GF-D8 (cell line): Measurements from ENCODE around the gene NINJ2.
A peak's percentile ranks its signal among the peaks of the same experiment; 100 is the strongest.

ENCODE experiments used
- DNase-seq: peaks from one replicate; lab custom pipeline; 2025; lab: John Stamatoyannopoulos, UW

The NINJ2 gene

GRCh38 chr12:547883-548470, 115.3 kb downstream of the NINJ2 start:
- DNase-seq = no peak

- no peak for DNase-seq
Measured at GRCh38 chr12:546920-547845, 116.1 kb downstream of the NINJ2 start.

- no peak for DNase-seq
Measured at GRCh38 chr12:546265-546919, 116.9 kb downstream of the NINJ2 start.

GRCh38 chr12:545835-546234, 117.4 kb downstream of the NINJ2 start:
- DNase-seq = no peak

- no peak for DNase-seq
Measured at GRCh38 chr12:544941-545635, 118.2 kb downstream of the NINJ2 start.

GRCh38 chr12:544142-544541, 119.1 kb downstream of the NINJ2 start:
- DNase-seq = no peak

- no peak for DNase-seq
Measured at GRCh38 chr12:543114-543451, 120.2 kb downstream of the NINJ2 start.

GRCh38 chr12:542395-543113, 120.7 kb downstream of the NINJ2 start:
- no peak for DNase-seq

- DNase-seq = no peak
Measured at GRCh38 chr12:541676-542324, 121.4 kb downstream of the NINJ2 start.

- DNase-seq = no peak
Measured at GRCh38 chr12:539540-540310, 123.5 kb downstream of the NINJ2 start.

- peak; percentile 70 for DNase-seq
Measured at GRCh38 chr12:538731-539539, 124.3 kb downstream of the NINJ2 start.

- DNase-seq = no peak
Measured at GRCh38 chr12:537772-538171, 125.5 kb downstream of the NINJ2 start.

GRCh38 chr12:536751-537245, 126.4 kb downstream of the NINJ2 start:
- DNase-seq = no peak

- no peak for DNase-seq
Measured at GRCh38 chr12:535396-535795, 127.8 kb downstream of the NINJ2 start.

GRCh38 chr12:534216-534615, 129.0 kb downstream of the NINJ2 start:
- DNase-seq = no peak

GRCh38 chr12:533718-534117, 129.5 kb downstream of the NINJ2 start:
- no peak for DNase-seq

- DNase-seq = no peak
Measured at GRCh38 chr12:532908-533565, 130.2 kb downstream of the NINJ2 start.

GRCh38 chr12:531951-532585, 131.2 kb downstream of the NINJ2 start:
- no peak for DNase-seq
